K562 (cell line): Measurements from ENCODE around the gene TMEM131. TPM values are rescaled to one million over a fixed set of nuclear protein-coding genes. Genes with fewer than 3 reads are reported as not detected.

ENCODE experiments used
- ATAC-seq: fragments of 200-7000 bp; cut with Tn5 transposase; 3 replicates; pipeline ENCODE4 v1.9.1; 2020; ENCODE audit warnings: moderate library complexity
- BruUV-seq: library from RNA; stranded (reverse); fragments of 400-500 nt; replicated peaks from 2 replicates; lab custom pipeline; 2021; lab: Mats Ljungman, UMichigan
- CTCF ChIA-PET: fragments of 300-600 bp; formaldehyde crosslinking; extraction: SDS; loops from one replicate; lab custom pipeline; 2021; ENCODE audit warnings: low intra/inter-chr PET ratio; lab: Yijun Ruan, JAX
- POLR2A ChIA-PET: fragments of 300-600, 350-650 bp; sonication (Branson Sonifier 250); formaldehyde crosslinking; extraction: SDS; loops from one replicate; lab custom pipeline; 2021; ENCODE audit warnings: antibody characterized with exemption, inconsistent platforms; lab: Yijun Ruan, JAX
- DNase-seq, 4 experiments: peaks; one replicate each; pipeline versions ENCODE4 v3.0.0 to v3.0.0-alpha.2; 2011 to 2018; ENCODE audit warnings: low spot score in 3 of 4, mixed read lengths in 3 of 4; ENCODE audit errors: extremely low read depth in 1 of 4
- FAIRE-seq: peaks from 2 replicates; lab custom pipeline; 2011; peaks lifted over from hg19 to GRCh38; lab: Jason Lieb, UNC
- H2AFZ ChIP-seq: 2 replicates; pipeline ENCODE4 v1.6.0; 2011; ENCODE audit warnings: low read depth, low read length, control low read depth, inconsistent platforms
- H3K27ac ChIP-seq: fragments of 200-600 bp; 3 replicates; pipeline ENCODE4 v1.8.0; 2011; ENCODE audit warnings: low read depth, mild to moderate bottlenecking, control low read depth, inconsistent platforms, low read length, moderate library complexity, mixed read lengths; ENCODE audit errors: extremely low read depth
- H3K27me3 ChIP-seq, 2 experiments: fragments of 300-600 bp in 1 of 2; 2 replicates in 1 of 2; 3 replicates in 1 of 2; pipeline versions ENCODE4 v1.6.0 to v1.8.0; 2011; ENCODE audit warnings: inconsistent platforms in 2 of 2, low read length in 2 of 2, mild to moderate bottlenecking in 1 of 2, mixed read lengths in 1 of 2, moderate library complexity in 1 of 2; ENCODE audit not compliant: control insufficient read depth in 2 of 2, insufficient read depth in 2 of 2
- H3K36me3 ChIP-seq: fragments of 300-600 bp; 3 replicates; pipeline ENCODE4 v1.8.0; 2011; ENCODE audit warnings: mild to moderate bottlenecking, low read length, inconsistent platforms; ENCODE audit not compliant: control insufficient read depth, insufficient read depth
- H3K4me1 ChIP-seq, 2 experiments: fragments of 200-600 bp in 1 of 2; replicated peaks in 1 of 2; 2 replicates in 1 of 2; 3 replicates in 1 of 2; pipeline versions ENCODE4 v1.5.1 to v1.8.0; 2011; ENCODE audit warnings: inconsistent platforms in 2 of 2, low read length in 2 of 2, mild to moderate bottlenecking in 1 of 2, mixed read lengths in 1 of 2, moderate library complexity in 1 of 2; ENCODE audit not compliant: control insufficient read depth in 2 of 2, insufficient read depth in 2 of 2
- H3K4me2 ChIP-seq: 2 replicates; pipeline ENCODE4 v1.6.1; 2011; ENCODE audit warnings: low read length, control low read depth, inconsistent platforms, mixed read lengths; ENCODE audit not compliant: insufficient read depth
- H3K4me3 ChIP-seq: fragments of 200-600 bp; sonication (generic), shearing (Covaris generic); 2 replicates; pipeline ENCODE4 v1.5.1; 2016; ENCODE audit warnings: control low read depth, inconsistent platforms
- H3K79me2 ChIP-seq: fragments of 200-600 bp; 3 replicates; pipeline ENCODE4 v1.8.0; 2011; ENCODE audit warnings: low read length, inconsistent platforms; ENCODE audit not compliant: control insufficient read depth, insufficient read depth
- H3K9ac ChIP-seq, 2 experiments: 2 replicates each; pipeline versions ENCODE4 v1.6.0 to v1.6.1; 2011; ENCODE audit warnings: low read depth in 2 of 2, low read length in 2 of 2, control low read depth in 1 of 2, inconsistent platforms in 1 of 2, mild to moderate bottlenecking in 1 of 2, mixed read lengths in 1 of 2; ENCODE audit not compliant: insufficient read depth in 1 of 2
- H3K9me1 ChIP-seq: one replicate; pipeline ENCODE4 v1.6.0; 2011; ENCODE audit warnings: inconsistent platforms, mild to moderate bottlenecking, low read length, moderate library complexity; ENCODE audit not compliant: control insufficient read depth, insufficient read depth
- H3K9me3 ChIP-seq: replicated peaks from 2 replicates; pipeline ENCODE4 v1.5.1; 2011; ENCODE audit warnings: low read depth, low read length, inconsistent platforms; ENCODE audit not compliant: control insufficient read depth, insufficient read depth
- H4K20me1 ChIP-seq: replicated peaks from 2 replicates; pipeline ENCODE4 v1.6.1; 2011; ENCODE audit warnings: low read length, inconsistent platforms, mixed read lengths; ENCODE audit not compliant: control insufficient read depth, insufficient read depth
- FOXK2 ChIP-seq, 2 experiments: fragments of 450-650 bp; IDR thresholded peaks in 1 of 2; conservative IDR thresholded peaks in 1 of 2; 2 replicates each; pipeline ENCODE4 v1.6.1; 2016; ENCODE audit warnings: low read depth in 2 of 2, mild to moderate bottlenecking in 1 of 2
- KLF13 ChIP-seq: fragments of 450-650 bp; IDR thresholded peaks from 2 replicates; pipeline ENCODE4 v1.6.1; 2016; ENCODE audit warnings: missing genetic modification characterization, low read depth, mild to moderate bottlenecking, missing compliant biosample characterization, moderate library complexity, borderline replicate concordance
- ZFP1 ChIP-seq: fragments of 450-650 bp; formaldehyde crosslinking; IDR thresholded peaks from 2 replicates; pipeline ENCODE4 v1.4.0; 2020; ENCODE audit warnings: mild to moderate bottlenecking, mixed read lengths
- ZNF778 ChIP-seq: fragments of 450-650 bp; formaldehyde crosslinking; IDR thresholded peaks from 2 replicates; pipeline ENCODE4 v1.4.0; 2020; ENCODE audit warnings: mild to moderate bottlenecking, moderate library complexity
- WGBS: fragments of 100-300 bp; shearing (Covaris generic); methylation state at CpG from one replicate; pipeline ENCODE4 v1.1.6; 2016; ENCODE audit warnings: low coverage, mixed read lengths; ENCODE audit not compliant: insufficient coverage; ENCODE audit errors: missing lambda C conversion rate; 5-methylcytosine and 5-hydroxymethylcytosine counted together
- in situ Hi-C: fragments of 300-500 bp; cut with MboI; formaldehyde crosslinking; loops from 4 replicates; pipeline ENCODE4 v1.15.0; 2018; ENCODE audit warnings: inconsistent platforms, mixed read lengths
- intact Hi-C: fragments of 100-400 bp; cut with micrococcal nuclease; formaldehyde crosslinking; loops from 2 replicates; pipeline ENCODE4 v1.14.2; 2022
- polyA plus RNA-seq, 8 experiments: library from polyadenylated mRNA; depleted of rRNA in 4 of 8; stranded (reverse) in 5 of 8; unstranded in 3 of 8; fragments of >200 nt; fragmentation: Nextera tagmentation in 2 of 8; fragmentation: Illumina TruSeq in 1 of 8; extraction: Ambion mirVana in 2 of 8; extraction: Trizol in 1 of 8; gene quantifications; 2 replicates each; pipeline versions ENCODE4 v1.2.1 to v1.2.3, GENCODE V29; 2011 to 2014; ENCODE audit warnings: inconsistent platforms in 1 of 8, missing spikeins in 1 of 8
- total RNA-seq, 7 experiments: library from RNA; depleted of rRNA in 6 of 7; stranded (reverse); fragments of >200 nt in 6 of 7; fragmentation: Illumina TruSeq in 2 of 7; extraction: Trizol in 2 of 7; gene quantifications; 2 replicates each; pipeline versions ENCODE4 v1.2.1 to v1.2.3, GENCODE V29; 2011 to 2021; ENCODE audit warnings: low replicate concordance in 1 of 7
- TF ChIP-seq, protein P1 (sequence below): fragments of 250-450 bp; sonication (Bioruptor Pico); IDR thresholded peaks from 2 replicates; pipeline ENCODE4 v1.4.0; 2020; ENCODE audit warnings: mild to moderate bottlenecking

TMEM131 gene
- total and polyA plus RNA-seq, 9 of the 15 experiments (the other 6 are each of a cell fraction or from before 2014, with no cell fraction given) = 2.5 to 21.1 (median 12.4) TPM

DNA sequence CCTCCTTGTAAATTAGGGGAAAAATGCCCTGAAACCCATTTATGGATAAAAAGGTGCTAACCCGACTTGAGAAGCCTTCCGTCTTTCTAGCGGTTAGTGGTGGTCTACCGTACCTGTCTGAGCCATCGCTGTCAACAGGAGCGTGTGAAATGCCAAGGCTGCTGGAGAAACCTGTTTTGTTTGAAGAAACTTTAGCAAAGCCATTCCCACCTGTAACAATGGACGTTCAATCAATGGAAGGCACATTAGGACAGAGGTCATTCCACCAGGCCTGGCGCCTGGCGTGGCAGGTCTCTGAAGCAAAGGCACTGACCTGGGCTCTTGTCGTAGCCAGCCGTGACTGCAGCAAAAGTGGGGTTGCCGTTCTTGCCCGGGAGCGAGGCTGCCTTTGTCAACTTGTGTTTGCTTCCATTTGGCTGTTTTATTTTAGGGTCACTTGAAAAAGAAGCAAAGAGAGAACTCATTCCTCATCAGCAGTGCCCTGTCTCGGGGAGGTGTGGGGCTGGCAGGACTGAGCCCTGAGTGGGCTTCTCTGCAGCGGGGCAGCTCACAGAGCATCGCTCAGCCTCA is 235.2 kb downstream of the TMEM131 start (continued):
- TF ChIP-seq, protein P1, sequence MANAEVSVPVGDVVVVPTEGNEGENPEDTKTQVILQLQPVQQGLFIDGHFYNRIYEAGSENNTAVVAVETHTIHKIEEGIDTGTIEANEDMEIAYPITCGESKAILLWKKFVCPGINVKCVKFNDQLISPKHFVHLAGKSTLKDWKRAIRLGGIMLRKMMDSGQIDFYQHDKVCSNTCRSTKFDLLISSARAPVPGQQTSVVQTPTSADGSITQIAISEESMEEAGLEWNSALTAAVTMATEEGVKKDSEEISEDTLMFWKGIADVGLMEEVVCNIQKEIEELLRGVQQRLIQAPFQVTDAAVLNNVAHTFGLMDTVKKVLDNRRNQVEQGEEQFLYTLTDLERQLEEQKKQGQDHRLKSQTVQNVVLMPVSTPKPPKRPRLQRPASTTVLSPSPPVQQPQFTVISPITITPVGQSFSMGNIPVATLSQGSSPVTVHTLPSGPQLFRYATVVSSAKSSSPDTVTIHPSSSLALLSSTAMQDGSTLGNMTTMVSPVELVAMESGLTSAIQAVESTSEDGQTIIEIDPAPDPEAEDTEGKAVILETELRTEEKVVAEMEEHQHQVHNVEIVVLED (CRISPR knock-in tag) = no peak

GRCh38 chr2:97759727-97760407 is 235.9 kb downstream of the TMEM131 start:
- DNase-seq (peak in 2 of 4 experiments; percentile 27 to 31), FAIRE-seq (no peak), ATAC-seq (0 out of 3 replicates have a peak, but pooled peaks have one; percentile 45)
- H3K9me3 ChIP-seq = no peaks in the 10 kb centered on the region
- CTCF ChIA-PET = no interaction called here
- H3K4me2 ChIP-seq = no peak overlapping the region
- peaks cover 0 to 4% of the 10 kb centered on the region in 2 experiments; a peak in 1 of 5 replicates for H3K4me1 ChIP-seq
- H3K4me3 ChIP-seq = no peak overlapping the region
- no peaks in the 10 kb centered on the region for H3K9me1 ChIP-seq
- H3K36me3 ChIP-seq = peaks cover 62% of the 10 kb centered on the region; the same call in 2 of the 3 replicates
- BruUV-seq = no TSS peak
- H3K9ac ChIP-seq = no peak overlapping the region
- no peak overlapping the region for H2AFZ ChIP-seq
- intact Hi-C loops (no loop called here), in situ Hi-C loops (no loop called here)
- POLR2A ChIA-PET = no interaction called here
- WGBS = 70% methylated on average over 9 of the region's 9 CpGs
- H3K27ac ChIP-seq = no peak overlapping the region
- no peaks in the 10 kb centered on the region for H3K79me2 ChIP-seq
- TF ChIP-seq KLF13 (tag) (peak; percentile 62; the same call in 1 of the 2 replicates), ZFP1 (CRISPR knock-in tag) (no peak), ZNF778 (CRISPR knock-in tag) (no peak), FOXK2 (conservative IDR thresholded peaks at IDR 0.05 in 1 of 2, IDR thresholded peaks at IDR 0.05 in 1 of 2; ENCODE audit: low read depth in 2 of 2) (peak; percentile 20 to 41; a peak in 1 of 4 replicates)
- no peaks in the 10 kb centered on the region for H3K27me3 ChIP-seq
- H4K20me1 ChIP-seq = no peaks in the 10 kb centered on the region
